DOHH2 (cell line): ENCODE data around the gene PRKCE.

Experiments
- CTCF ChIP-seq: fragments of 200-600 bp; sonication (generic); IDR thresholded peaks from one replicate; pipeline ENCODE4 v1.5.1; 2014; ENCODE audit warnings: antibody characterized with exemption, mild to moderate bottlenecking, low read depth, low read length; ENCODE audit not compliant: poor library complexity, severe bottlenecking
- EZH2phosphoT487 ChIP-seq: fragments of 200-600 bp; sonication (generic); IDR thresholded peaks from 2 replicates; pipeline ENCODE4 v1.6.1; 2017; ENCODE audit warnings: borderline replicate concordance, mild to moderate bottlenecking, antibody characterized with exemption, low read length, moderate library complexity, mixed read lengths

GRCh38 chr2:45943219-45944044, 292.0 kb downstream of the PRKCE start:
- TF ChIP-seq CTCF: peak; percentile 29
- TF ChIP-seq EZH2phosphoT487: no peak
